ENCODE data around the gene SLC43A2. TPM values are rescaled to one million over a fixed set of nuclear protein-coding genes. Genes with fewer than 3 reads are reported as not detected.

SLC43A2 gene
- polyA plus RNA-seq, 1 donor from 2014 or later: 60.1 TPM

DNA sequence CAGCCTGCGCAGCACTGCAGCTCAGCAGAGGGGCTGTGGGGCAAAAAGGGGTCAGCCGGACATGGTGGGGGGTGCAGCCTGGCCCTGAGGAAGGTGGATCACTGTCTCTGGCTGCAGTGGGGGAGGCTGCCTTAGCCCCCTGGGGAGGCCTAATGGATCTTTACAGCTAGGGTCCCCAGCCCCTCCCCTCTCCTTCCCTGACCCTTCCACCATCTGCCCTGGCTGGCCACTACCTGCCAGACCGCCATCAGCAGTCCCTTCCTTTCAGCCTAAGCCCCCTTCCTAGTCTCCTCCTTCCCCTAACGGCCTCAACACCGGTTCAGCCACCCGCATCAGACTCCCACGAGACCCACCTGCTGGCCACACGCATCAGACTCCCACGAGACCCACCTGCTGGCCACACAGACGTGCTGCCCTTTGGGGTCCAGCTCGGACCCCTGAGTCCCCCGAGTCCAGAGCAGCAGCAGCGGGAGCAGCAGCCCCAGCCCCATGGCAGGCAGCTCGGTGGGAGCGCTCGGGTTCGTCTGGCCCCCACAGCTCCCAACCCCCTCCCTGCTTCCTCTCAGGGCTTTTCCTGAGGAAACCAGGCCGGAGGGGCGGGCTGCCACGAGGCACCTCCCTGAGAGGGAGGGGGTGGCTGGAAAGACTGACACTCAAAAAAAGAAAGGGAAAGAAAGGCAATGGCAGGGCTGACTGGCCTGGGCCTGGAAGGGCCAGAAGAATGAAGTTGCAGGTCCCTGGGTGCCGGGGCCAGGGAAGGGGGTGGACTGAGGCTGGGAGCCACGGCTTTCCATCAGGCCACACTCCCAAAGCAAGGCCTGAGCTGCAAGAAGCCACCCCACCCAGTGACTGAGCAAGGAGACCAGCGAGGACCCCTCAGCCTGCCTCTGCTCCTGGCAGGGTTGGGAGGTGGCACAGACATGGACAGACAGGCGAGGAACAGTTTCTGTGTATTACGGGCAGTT is 16.9 kb upstream of the SLC43A2 start, which contains the start of gene SCARF1:
Gene SCARF1 (minus strand): TSS at position 526 of the 965 bp plus-strand sequence. CDS start 35 bp downstream, at position 491.
- Histone ChIP-seq H3K79me2 (replicated peaks; ENCODE audit: insufficient read depth, low read length) (no peaks in the 10 kb centered on the region), H3K4me2 (ENCODE audit: low read length) (no peak within 1 kb of the TSS), H2AFZ (ENCODE audit: low read depth, low read length) (no peak within 1 kb of the TSS), H3K9me3 (ENCODE audit: low read length) (no peaks in the 10 kb centered on the region), H3K9ac (ENCODE audit: low read length) (no peak within 1 kb of the TSS), H3F3A (ENCODE audit: insufficient read depth, low read length, poor library complexity, severe bottlenecking) (no peaks in the 10 kb centered on the region), H3K36me3 (ENCODE audit: insufficient read depth, low read length) (no peaks in the 10 kb centered on the region), H3K27me3 (ENCODE audit: insufficient read depth, low read depth, low read length) (peaks cover 11% of the 10 kb centered on the region), H3K27ac (ENCODE audit: low read length) (no peak within 1 kb of the TSS), H3K4me3 (ENCODE audit: low read length) (no peak within 1 kb of the TSS), H3K9me2 (ENCODE audit: insufficient read depth, low read length) (no peaks in the 10 kb centered on the region), H4K20me1 (ENCODE audit: insufficient read depth) (no peaks in the 10 kb centered on the region)
- TF ChIP-seq MXI1 (conservative IDR thresholded peaks at IDR 0.05; ENCODE audit: poor library complexity, severe bottlenecking): no peak

DNA sequence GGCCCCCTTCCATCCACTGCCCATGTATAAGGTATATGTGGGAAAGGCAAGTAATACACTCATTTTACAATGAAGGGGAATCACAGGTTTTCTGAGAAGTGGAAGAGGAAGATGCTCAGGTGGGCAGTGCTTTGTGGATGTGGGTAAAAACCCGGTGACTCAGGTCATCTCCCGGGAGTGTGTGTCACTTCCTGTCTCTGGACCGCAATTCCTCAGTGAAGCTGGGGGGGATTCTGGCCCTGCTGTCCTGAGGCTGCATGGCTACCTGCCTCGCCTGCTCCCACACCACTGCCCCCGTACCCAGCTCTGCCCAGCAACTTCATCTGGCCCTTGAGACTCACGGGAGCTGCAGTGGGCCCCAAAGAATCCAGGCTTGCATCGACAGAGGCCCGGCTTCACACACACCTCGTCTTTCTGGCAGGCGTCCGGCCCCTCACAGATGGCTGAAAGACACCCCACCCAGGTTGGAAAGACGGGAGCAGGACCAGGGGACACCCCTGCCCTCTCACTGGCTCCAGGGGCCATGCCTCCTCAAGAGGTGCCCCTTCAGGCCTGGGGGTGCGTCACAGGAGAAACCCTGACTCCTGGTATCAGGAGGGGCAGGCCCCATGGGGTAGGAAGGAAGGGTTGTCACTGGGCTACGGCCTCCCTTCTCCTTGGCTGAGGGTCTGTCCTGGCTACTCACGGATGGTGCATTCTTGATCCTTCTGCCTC is 16.0 kb upstream of the SLC43A2 start:
- H3K36me3 ChIP-seq (ENCODE audit: insufficient read depth, low read length): no peaks in the 10 kb centered on the region
- no peaks in the 10 kb centered on the region for H3F3A ChIP-seq (ENCODE audit: insufficient read depth, low read length, poor library complexity, severe bottlenecking)
- H3K4me2 ChIP-seq (ENCODE audit: low read length): no peak overlapping the region
- H3K9me2 ChIP-seq (ENCODE audit: insufficient read depth, low read length): no peaks in the 10 kb centered on the region
- H2AFZ ChIP-seq (ENCODE audit: low read depth, low read length): no peak overlapping the region
- H3K4me3 ChIP-seq (ENCODE audit: low read length): no peak overlapping the region
- H3K9ac ChIP-seq (ENCODE audit: low read length): no peak overlapping the region
- H3K27ac ChIP-seq (ENCODE audit: low read length): no peak overlapping the region
- H4K20me1 ChIP-seq (ENCODE audit: insufficient read depth): no peaks in the 10 kb centered on the region
- H3K9me3 ChIP-seq (ENCODE audit: low read length): no peaks in the 10 kb centered on the region
- TF ChIP-seq EZH2 (IDR thresholded peaks at IDR 0.05; ENCODE audit: borderline replicate concordance, insufficient read depth, low read length, poor library complexity, severe bottlenecking) (no peak), EP300 (conservative IDR thresholded peaks at IDR 0.05; ENCODE audit: poor library complexity, severe bottlenecking) (no peak), TAF1 (IDR thresholded peaks at IDR 0.05; ENCODE audit: low read depth) (no peak)
- TF ChIP-seq, protein P1, sequence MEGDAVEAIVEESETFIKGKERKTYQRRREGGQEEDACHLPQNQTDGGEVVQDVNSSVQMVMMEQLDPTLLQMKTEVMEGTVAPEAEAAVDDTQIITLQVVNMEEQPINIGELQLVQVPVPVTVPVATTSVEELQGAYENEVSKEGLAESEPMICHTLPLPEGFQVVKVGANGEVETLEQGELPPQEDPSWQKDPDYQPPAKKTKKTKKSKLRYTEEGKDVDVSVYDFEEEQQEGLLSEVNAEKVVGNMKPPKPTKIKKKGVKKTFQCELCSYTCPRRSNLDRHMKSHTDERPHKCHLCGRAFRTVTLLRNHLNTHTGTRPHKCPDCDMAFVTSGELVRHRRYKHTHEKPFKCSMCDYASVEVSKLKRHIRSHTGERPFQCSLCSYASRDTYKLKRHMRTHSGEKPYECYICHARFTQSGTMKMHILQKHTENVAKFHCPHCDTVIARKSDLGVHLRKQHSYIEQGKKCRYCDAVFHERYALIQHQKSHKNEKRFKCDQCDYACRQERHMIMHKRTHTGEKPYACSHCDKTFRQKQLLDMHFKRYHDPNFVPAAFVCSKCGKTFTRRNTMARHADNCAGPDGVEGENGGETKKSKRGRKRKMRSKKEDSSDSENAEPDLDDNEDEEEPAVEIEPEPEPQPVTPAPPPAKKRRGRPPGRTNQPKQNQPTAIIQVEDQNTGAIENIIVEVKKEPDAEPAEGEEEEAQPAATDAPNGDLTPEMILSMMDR (IDR thresholded peaks at IDR 0.05; ENCODE audit: poor library complexity, severe bottlenecking): no peak
- TF ChIP-seq, protein P2, sequence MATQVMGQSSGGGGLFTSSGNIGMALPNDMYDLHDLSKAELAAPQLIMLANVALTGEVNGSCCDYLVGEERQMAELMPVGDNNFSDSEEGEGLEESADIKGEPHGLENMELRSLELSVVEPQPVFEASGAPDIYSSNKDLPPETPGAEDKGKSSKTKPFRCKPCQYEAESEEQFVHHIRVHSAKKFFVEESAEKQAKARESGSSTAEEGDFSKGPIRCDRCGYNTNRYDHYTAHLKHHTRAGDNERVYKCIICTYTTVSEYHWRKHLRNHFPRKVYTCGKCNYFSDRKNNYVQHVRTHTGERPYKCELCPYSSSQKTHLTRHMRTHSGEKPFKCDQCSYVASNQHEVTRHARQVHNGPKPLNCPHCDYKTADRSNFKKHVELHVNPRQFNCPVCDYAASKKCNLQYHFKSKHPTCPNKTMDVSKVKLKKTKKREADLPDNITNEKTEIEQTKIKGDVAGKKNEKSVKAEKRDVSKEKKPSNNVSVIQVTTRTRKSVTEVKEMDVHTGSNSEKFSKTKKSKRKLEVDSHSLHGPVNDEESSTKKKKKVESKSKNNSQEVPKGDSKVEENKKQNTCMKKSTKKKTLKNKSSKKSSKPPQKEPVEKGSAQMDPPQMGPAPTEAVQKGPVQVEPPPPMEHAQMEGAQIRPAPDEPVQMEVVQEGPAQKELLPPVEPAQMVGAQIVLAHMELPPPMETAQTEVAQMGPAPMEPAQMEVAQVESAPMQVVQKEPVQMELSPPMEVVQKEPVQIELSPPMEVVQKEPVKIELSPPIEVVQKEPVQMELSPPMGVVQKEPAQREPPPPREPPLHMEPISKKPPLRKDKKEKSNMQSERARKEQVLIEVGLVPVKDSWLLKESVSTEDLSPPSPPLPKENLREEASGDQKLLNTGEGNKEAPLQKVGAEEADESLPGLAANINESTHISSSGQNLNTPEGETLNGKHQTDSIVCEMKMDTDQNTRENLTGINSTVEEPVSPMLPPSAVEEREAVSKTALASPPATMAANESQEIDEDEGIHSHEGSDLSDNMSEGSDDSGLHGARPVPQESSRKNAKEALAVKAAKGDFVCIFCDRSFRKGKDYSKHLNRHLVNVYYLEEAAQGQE (IDR thresholded peaks at IDR 0.05; ENCODE audit: borderline replicate concordance): no peak
- no peaks in the 10 kb centered on the region for H3K79me2 ChIP-seq (replicated peaks; ENCODE audit: insufficient read depth, low read length)
- H3K27me3 ChIP-seq (ENCODE audit: insufficient read depth, low read depth, low read length): peaks cover 11% of the 10 kb centered on the region
